ENCODE results near the gene ARHGEF9. TPM values are rescaled to one million over a fixed set of nuclear protein-coding genes. Genes with fewer than 3 reads are reported as not detected.

ARHGEF9 gene
- total and polyA plus RNA-seq, 12 donors, result 8.6 to 63.2 (median 45.4) TPM

GRCh38 chrX:63747331-63747730, 37.7 kb downstream of the ARHGEF9 start:
- H3K4me1 ChIP-seq, result peaks cover 0 to 73% (median 26%) of the 10 kb centered on the region in 9 donors
- intact Hi-C loops (cut with DNase I), result no loop called here
- H3K4me3 ChIP-seq, result no peak overlapping the region
- peak in 7 of 8 donors; percentile 53 to 91 (median 86) for ATAC-seq
- DNase-seq, result no peak
- WGBS, 2 donors, result 12 to 21% methylated on average over 2 of the region's 2 CpGs
- H3K27ac ChIP-seq, result peak overlapping the region in 6 of 10 donors; percentile 15 to 70 (median 64)
- TF ChIP-seq CTCF (IDR thresholded peaks at IDR 0.05), result no peak
- H3K36me3 ChIP-seq, result no peaks in the 10 kb centered on the region
- H3K27me3 ChIP-seq, result peaks cover 0 to 11% (median 0%) of the 10 kb centered on the region in 7 donors
- no peaks in the 10 kb centered on the region for H3K9me3 ChIP-seq

GRCh38 chrX:63746715-63747114, 38.3 kb downstream of the ARHGEF9 start:
- Histone ChIP-seq H3K4me1 (peaks cover 0 to 73% (median 26%) of the 10 kb centered on the region in 9 donors), H3K4me3 (no peak overlapping the region), H3K27me3 (peaks cover 0 to 11% (median 0%) of the 10 kb centered on the region in 7 donors), H3K27ac (peak overlapping the region in 5 of 10 donors; percentile 62 to 70 (median 65)), H3K36me3 (no peaks in the 10 kb centered on the region), H3K9me3 (no peaks in the 10 kb centered on the region)
- TF ChIP-seq CTCF (IDR thresholded peaks at IDR 0.05), result no peak
- DNase-seq, result no peak
- WGBS, 2 donors, result 41 to 50% methylated on average over 3 of the region's 3 CpGs
- ATAC-seq, result peak in 1 of 8 donors; percentile 58
- intact Hi-C loops (cut with DNase I), result no loop called here

- Histone ChIP-seq H3K4me3 (no peak overlapping the region), H3K4me1 (peaks cover 0 to 74% (median 26%) of the 10 kb centered on the region in 9 donors), H3K27me3 (peaks cover 0 to 8% (median 0%) of the 10 kb centered on the region in 7 donors), H3K9me3 (no peaks in the 10 kb centered on the region), H3K27ac (peak overlapping the region in 5 of 10 donors; percentile 22 to 70 (median 62)), H3K36me3 (no peaks in the 10 kb centered on the region)
- 75 to 90% methylated on average over 1 of the region's 1 CpG for WGBS, 2 donors
- intact Hi-C loops (cut with DNase I), result no loop called here
- no peak for ATAC-seq
- TF ChIP-seq CTCF (IDR thresholded peaks at IDR 0.05), result no peak
- DNase-seq, result no peak
Measured at GRCh38 chrX:63746278-63746677, 38.7 kb downstream of the ARHGEF9 start.

GRCh38 chrX:63744850-63745394, 40.1 kb downstream of the ARHGEF9 start:
- Histone ChIP-seq H3K27ac (no peak overlapping the region), H3K4me3 (no peak overlapping the region), H3K36me3 (no peaks in the 10 kb centered on the region), H3K9me3 (no peaks in the 10 kb centered on the region), H3K4me1 (peaks cover 0 to 70% (median 22%) of the 10 kb centered on the region in 9 donors), H3K27me3 (peaks cover 0 to 7% (median 0%) of the 10 kb centered on the region in 7 donors)
- no peak for TF ChIP-seq CTCF (IDR thresholded peaks at IDR 0.05)
- DNase-seq, result no peak
- intact Hi-C loops (cut with DNase I), result no loop called here
- peak in 1 of 8 donors; percentile 43 for ATAC-seq
- 33 to 48% methylated on average over 1 to 2 of the region's 2 CpGs for WGBS, 2 donors
